T-helper 2 cell treated with Interferon-gamma antibody and Interleukin-4, amounts not matched to agents 5 μg/mL and 100 μg/mL, for 36 hours (primary cell): ENCODE measurements around the gene ADAMTSL4.

ENCODE experiments used
- DNase-seq: peaks from one replicate; pipeline ENCODE4 v3.0.0; 2021; ENCODE audit warnings: low spot score
- H3K27ac Mint-ChIP-seq: one replicate; pipeline ENCODE4 v1.8.0; 2021; ENCODE audit warnings: mild to moderate bottlenecking, mixed read lengths
- H3K27me3 Mint-ChIP-seq: one replicate; pipeline ENCODE4 v1.8.0; 2021; ENCODE audit warnings: low read depth, mixed read lengths
- H3K36me3 Mint-ChIP-seq: one replicate; pipeline ENCODE4 v1.8.0; 2021; ENCODE audit warnings: low read depth, mixed read lengths
- H3K4me1 Mint-ChIP-seq: one replicate; pipeline ENCODE4 v1.8.0; 2021; ENCODE audit warnings: low read depth, mixed read lengths
- H3K4me3 Mint-ChIP-seq: one replicate; pipeline ENCODE4 v1.8.0; 2022; ENCODE audit warnings: mild to moderate bottlenecking, moderate library complexity, mixed read lengths
- H3K9me3 Mint-ChIP-seq: one replicate; pipeline ENCODE4 v1.8.0; 2021; ENCODE audit warnings: mixed read lengths

The ADAMTSL4 gene

DNA sequence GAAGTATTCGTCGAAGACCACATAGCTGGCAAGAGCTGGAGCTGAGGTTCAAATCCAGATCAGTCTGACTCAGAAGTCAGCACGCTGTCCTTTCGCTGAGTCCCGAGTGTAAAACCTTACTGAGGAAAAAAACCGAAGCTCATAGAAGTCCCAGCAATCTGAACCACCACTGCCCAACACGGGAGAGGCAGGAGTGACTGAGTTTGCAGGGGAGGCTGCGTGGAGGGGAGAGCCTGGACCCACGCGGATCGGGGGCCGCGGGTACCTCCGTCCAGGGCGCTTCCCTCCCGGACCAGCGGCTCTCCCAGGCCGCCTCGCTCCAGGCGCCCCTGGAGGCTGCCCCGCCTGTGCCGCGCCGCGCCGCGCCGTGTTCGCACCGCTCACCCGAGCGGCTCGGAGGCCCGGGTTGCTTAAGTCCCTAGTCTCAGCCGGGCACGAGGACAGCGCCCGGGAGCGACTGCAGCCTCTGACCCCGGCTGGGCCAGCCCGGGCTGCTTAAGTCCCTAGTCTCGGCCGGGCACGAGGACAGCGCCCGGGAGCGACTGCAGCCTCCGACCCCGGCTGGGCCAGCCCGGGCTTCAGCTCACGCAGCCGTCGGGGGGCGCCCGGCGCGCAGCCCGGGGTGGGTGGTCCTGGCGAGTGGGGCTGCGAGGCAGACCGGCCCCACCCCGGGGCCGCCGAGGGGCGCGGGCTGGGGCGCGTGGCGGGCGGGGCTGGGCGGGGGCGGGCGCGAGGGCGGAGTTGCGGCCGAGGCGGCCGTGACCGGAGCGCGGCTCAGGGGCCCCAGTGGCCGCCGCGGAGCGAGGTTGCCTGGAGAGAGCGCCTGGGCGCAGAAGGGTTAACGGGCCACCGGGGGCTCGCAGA is at the start of gene ADAMTSL4:
Gene ADAMTSL4 (plus strand): TSS at position 777 of the 864 bp plus-strand sequence. CDS start 2,881 bp downstream, outside the sequence.
- peaks cover 22% of the 10 kb centered on the region for H3K4me1 Mint-ChIP-seq
- peak within 1 kb of the TSS; percentile 81 for H3K4me3 Mint-ChIP-seq
- H3K27me3 Mint-ChIP-seq: peaks cover 19% of the 10 kb centered on the region
- no peak for DNase-seq
- H3K36me3 Mint-ChIP-seq: no peaks in the 10 kb centered on the region
- H3K27ac Mint-ChIP-seq: peak within 1 kb of the TSS; percentile 63
- H3K9me3 Mint-ChIP-seq: no peaks in the 10 kb centered on the region

DNA sequence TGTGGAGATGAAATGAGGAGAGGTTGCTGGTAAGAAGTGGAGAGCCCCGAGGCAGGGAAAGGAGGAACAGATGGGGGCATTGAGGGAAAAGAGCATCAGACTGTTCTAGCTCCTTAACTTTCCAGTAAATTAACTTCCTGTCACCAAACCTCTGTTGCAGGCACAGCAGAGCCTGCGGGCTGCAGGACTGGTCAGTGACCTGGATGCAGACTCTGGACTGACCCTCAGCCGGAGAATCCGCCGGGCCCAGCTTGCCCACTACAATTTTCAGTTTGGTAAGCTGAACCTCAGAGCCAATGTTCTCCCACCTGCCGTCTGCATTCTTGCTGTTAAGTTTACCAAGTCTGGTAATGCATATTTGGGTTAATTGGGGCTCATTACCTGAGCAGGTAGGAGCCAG is 43.8 kb upstream of the ADAMTSL4 start:
- no peak for DNase-seq
- Mint-ChIP-seq H3K27me3 (no peaks in the 10 kb centered on the region), H3K4me1 (peaks cover 2% of the 10 kb centered on the region), H3K27ac (no peak overlapping the region), H3K9me3 (no peaks in the 10 kb centered on the region), H3K36me3 (peaks cover 25% of the 10 kb centered on the region), H3K4me3 (no peak overlapping the region)

DNA sequence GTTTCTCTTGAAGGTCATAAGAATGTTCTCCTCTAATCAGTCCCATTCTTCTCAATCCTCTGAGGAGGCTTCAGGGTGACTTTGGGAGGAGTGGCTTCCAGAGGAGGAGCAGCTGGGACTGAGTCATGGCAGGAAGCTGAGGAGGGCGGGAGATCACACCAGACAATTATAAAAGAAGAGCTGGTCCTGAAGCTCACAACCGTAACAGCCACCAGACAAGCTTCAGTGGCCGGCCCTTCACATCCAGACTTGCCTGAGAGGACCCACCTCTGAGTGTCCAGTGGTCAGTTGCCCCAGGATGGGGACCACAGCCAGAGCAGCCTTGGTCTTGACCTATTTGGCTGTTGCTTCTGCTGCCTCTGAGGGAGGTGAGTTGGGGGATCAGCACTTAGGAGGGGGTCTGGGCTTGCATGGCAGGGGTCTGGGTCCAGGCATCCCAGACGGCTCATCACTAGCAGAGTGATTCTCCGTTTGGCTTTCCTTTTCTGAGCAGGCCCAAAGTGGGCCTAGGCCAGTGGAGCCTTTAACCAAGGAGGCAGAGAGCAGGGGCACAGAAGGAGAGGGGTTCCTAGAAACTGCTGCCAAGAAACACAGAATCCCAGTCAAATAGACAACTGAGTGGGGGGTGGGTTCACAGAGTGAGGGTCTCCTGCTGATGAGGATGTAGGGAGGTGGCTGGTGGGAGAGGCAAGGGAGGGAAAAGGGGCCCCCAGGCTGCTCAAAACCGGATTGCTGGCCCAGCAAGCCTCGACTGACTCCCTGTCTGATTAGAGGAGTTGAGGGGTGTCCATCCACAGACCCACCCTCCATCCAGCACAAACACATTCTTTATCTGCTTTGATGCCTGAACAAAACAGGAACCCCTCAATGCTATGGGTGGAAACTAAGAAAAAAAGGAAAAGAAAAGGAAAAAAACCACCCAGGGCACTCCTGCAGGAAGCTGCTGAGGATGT is 41.0 kb upstream of the ADAMTSL4 start, which contains the start of gene ECM1:
Gene ECM1 (plus strand): TSS at position 198 of the 953 bp plus-strand sequence. CDS start 101 bp downstream, at position 299.
- Mint-ChIP-seq H3K27me3 (no peaks in the 10 kb centered on the region), H3K27ac (peak within 1 kb of the TSS; percentile 9), H3K4me3 (no peak within 1 kb of the TSS), H3K4me1 (peaks cover 2% of the 10 kb centered on the region), H3K36me3 (peaks cover 19% of the 10 kb centered on the region), H3K9me3 (no peaks in the 10 kb centered on the region)
- no peak for DNase-seq

DNA sequence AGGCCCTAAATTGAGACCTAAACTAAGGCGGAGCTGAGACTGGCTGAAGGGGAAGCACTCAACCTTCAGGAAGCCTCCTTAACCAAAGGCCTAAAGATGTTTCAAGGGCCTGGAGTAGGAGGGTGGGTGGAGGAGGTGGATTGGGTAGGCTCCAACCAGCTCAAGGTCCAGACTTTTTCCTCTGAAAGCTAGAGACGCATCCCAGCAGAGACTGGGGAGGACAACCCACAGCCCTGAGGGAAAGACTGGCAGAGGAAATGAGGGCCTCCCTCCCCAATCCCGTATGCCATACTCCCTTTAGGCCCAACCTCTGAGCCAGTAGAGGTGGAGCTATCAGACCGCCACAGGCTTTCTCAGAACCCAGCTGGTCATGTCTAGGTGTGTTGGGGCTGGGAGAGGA is 40.2 kb upstream of the ADAMTSL4 start:
- DNase-seq: no peak
- H3K36me3 Mint-ChIP-seq: peaks cover 17% of the 10 kb centered on the region
- no peaks in the 10 kb centered on the region for H3K9me3 Mint-ChIP-seq
- H3K4me3 Mint-ChIP-seq: no peak overlapping the region
- H3K27ac Mint-ChIP-seq: no peak overlapping the region
- H3K27me3 Mint-ChIP-seq: no peaks in the 10 kb centered on the region
- H3K4me1 Mint-ChIP-seq: peaks cover 2% of the 10 kb centered on the region

DNA sequence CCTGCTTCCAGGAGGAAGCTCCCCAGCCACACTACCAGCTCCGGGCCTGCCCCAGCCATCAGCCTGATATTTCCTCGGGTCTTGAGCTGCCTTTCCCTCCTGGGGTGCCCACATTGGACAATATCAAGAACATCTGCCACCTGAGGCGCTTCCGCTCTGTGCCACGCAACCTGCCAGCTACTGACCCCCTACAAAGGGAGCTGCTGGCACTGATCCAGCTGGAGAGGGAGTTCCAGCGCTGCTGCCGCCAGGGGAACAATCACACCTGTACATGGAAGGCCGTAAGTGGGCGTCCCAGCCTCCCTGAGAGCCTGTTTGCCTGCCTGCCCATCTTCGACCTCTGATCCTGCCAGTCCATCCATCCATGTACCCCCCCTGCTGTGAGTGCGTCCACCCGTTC is 37.7 kb upstream of the ADAMTSL4 start:
- Mint-ChIP-seq H3K36me3 (peaks cover 8% of the 10 kb centered on the region), H3K4me3 (no peak overlapping the region), H3K4me1 (peaks cover 9% of the 10 kb centered on the region), H3K9me3 (no peaks in the 10 kb centered on the region), H3K27ac (no peak overlapping the region), H3K27me3 (no peaks in the 10 kb centered on the region)
- no peak for DNase-seq

DNA sequence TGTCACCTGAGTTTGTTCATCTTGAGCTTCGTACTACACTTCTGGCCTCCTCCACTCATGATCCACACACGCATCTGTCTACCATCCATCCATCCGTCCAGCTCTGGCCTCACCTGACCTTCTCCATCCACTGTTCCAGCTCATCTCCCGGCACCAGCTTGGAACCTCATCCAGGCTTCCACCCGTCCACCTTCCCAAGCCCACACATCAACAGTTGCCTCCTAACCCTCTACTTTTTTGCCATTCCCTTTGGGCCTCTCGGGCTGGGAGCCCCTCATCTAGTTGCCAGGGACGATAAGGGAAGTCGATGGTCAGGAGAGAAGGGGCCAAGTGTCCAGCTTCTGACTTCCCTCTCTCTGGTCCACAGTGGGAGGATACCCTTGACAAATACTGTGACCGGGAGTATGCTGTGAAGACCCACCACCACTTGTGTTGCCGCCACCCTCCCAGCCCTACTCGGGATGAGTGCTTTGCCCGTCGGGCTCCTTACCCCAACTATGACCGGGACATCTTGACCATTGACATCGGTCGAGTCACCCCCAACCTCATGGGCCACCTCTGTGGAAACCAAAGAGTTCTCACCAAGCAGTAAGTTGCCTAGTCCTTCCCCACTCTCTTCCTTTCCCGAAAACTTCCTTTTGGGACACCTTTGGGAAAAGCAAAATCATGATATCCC is 37.1 kb upstream of the ADAMTSL4 start:
- no peak for DNase-seq
- no peak overlapping the region for H3K4me3 Mint-ChIP-seq
- no peaks in the 10 kb centered on the region for H3K9me3 Mint-ChIP-seq
- H3K27me3 Mint-ChIP-seq: no peaks in the 10 kb centered on the region
- H3K27ac Mint-ChIP-seq: no peak overlapping the region
- peaks cover 12% of the 10 kb centered on the region for H3K4me1 Mint-ChIP-seq
- H3K36me3 Mint-ChIP-seq: peaks cover 7% of the 10 kb centered on the region

DNA sequence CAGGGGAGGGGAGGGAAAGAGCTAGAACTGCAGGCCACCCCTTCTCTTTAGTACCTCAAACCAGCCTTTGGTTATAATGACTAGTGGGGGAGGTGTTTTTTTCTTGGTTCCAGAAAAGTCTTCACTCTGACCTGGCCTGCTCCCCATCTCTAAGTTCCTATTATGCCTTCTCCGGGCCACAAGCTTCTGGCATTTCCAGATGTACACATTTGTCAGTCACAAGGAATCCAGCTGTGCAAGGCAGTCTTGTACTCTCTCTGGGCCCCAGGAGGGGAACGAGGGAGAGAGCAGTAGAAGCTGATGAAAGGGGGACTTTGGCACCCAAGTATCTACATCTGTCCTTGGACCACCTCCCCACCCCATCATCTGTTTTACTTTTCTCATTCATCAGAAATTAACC is 36.4 kb upstream of the ADAMTSL4 start:
- Mint-ChIP-seq H3K27ac (no peak overlapping the region), H3K4me3 (no peak overlapping the region), H3K4me1 (peaks cover 10% of the 10 kb centered on the region), H3K27me3 (no peaks in the 10 kb centered on the region), H3K9me3 (no peaks in the 10 kb centered on the region), H3K36me3 (peaks cover 4% of the 10 kb centered on the region)
- DNase-seq: no peak

DNA sequence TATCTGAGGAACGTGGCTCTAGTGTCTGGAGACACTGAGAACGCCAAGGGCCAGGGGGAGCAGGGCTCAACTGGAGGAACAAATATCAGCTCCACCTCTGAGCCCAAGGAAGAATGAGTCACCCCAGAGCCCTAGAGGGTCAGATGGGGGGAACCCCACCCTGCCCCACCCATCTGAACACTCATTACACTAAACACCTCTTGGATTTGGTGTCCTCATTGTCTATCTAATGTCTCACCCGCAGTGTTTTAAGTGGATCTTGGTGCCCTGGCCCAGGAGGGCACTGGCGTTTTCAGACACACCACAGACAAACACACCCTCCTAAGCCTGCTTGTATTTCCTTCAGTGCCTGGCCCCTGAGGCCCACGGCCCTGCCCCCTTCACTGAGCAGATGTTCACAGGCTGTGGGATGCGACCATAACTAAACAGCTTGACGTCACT is 35.8 kb upstream of the ADAMTSL4 start:
- no peaks in the 10 kb centered on the region for H3K27me3 Mint-ChIP-seq
- peaks cover 4% of the 10 kb centered on the region for H3K36me3 Mint-ChIP-seq
- H3K9me3 Mint-ChIP-seq: no peaks in the 10 kb centered on the region
- no peak overlapping the region for H3K4me3 Mint-ChIP-seq
- DNase-seq: no peak
- H3K4me1 Mint-ChIP-seq: peaks cover 10% of the 10 kb centered on the region
- H3K27ac Mint-ChIP-seq: no peak overlapping the region

DNA sequence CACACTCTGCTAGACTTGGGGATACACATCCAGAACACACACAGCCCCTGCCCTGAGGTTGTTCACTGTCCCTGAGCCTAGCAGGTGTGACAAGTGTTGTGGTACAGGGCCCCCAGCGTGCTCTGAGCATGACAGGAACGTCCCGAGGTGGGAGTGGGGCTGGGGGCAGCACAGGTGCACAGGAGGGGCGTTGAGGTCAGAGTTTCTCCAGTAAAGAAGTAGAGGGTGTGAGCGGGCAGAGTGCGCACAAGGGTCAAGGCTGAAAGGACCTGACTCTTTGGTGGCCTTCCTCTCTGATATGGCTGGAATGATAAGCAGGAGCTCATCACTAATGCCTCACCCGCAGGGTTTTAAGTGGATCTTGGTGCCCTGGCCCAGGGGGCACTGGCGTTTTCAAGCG is 34.9 kb upstream of the ADAMTSL4 start:
- Mint-ChIP-seq H3K4me1 (peaks cover 10% of the 10 kb centered on the region), H3K9me3 (no peaks in the 10 kb centered on the region), H3K4me3 (peak overlapping the region; percentile 90), H3K27ac (no peak overlapping the region), H3K27me3 (no peaks in the 10 kb centered on the region), H3K36me3 (peaks cover 4% of the 10 kb centered on the region)
- DNase-seq: no peak

DNA sequence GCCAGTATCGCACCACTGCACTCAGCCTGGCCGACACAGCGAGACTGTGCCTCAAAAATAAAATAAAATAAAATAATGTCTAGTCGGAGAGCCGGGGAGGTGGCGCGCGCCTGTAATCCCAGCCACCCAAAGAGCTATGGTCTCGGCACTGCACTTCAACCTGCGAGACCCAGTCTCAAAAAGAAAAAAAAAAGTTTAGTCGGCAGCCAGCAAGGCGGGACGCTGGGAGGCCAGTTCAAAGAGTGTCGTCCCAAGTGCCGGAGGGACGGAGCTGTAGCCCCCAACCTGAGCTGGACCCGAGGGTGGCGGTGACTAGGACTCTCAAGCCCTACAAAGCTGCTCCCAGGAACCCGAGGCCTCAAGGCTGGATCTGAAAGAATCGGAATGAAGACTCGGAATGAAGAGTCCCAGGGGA is 34.3 kb upstream of the ADAMTSL4 start:
- H3K4me3 Mint-ChIP-seq: peak overlapping the region; percentile 90
- H3K36me3 Mint-ChIP-seq: peaks cover 4% of the 10 kb centered on the region
- H3K4me1 Mint-ChIP-seq: peaks cover 10% of the 10 kb centered on the region
- no peak for DNase-seq
- H3K27ac Mint-ChIP-seq: no peak overlapping the region
- no peaks in the 10 kb centered on the region for H3K9me3 Mint-ChIP-seq
- no peaks in the 10 kb centered on the region for H3K27me3 Mint-ChIP-seq

DNA sequence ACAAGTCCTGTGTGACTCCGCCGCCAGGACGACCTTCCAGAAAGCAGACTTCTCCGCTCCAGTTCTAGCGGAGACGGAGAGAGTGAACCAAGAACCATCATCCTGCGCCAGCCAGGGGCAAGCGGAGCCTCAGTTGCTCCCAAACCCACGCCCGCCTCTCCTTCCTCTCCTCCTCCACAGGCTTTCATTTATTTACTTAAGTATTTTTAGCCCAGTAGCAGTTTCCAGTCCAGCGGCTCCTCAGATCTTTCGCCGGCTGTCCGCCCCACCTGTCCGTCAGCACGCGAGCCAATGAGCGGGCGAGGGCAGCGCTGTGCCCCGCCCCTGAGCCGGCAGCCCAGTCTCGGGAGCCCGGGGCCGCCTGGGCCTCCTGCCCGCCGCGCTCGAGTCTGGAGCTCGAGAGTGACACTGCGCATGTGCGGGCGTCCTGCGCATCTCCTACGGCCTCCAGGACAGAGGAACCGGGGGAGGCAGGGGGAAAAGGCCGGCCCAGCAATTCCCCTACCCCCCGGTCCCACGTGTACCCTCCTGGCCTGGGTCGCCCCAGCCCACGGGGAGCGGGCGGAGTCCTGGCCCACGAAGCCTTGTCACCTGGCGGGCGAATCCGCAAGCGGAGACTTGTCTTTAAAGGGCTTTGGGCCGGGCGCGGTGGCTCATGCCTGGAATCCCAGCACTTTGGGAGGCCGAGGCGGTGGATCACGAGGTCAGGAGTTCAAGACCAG is 33.7 kb upstream of the ADAMTSL4 start, which contains the start of gene FALEC:
Gene FALEC (plus strand): TSS at position 425 of the 722 bp plus-strand sequence.
- H3K27me3 Mint-ChIP-seq: no peaks in the 10 kb centered on the region
- peak; percentile 96 for DNase-seq
- H3K9me3 Mint-ChIP-seq: no peaks in the 10 kb centered on the region
- peak within 1 kb of the TSS; percentile 90 for H3K4me3 Mint-ChIP-seq
- H3K27ac Mint-ChIP-seq: peak within 1 kb of the TSS; percentile 47
- H3K4me1 Mint-ChIP-seq: peaks cover 10% of the 10 kb centered on the region
- peaks cover 4% of the 10 kb centered on the region for H3K36me3 Mint-ChIP-seq

DNA sequence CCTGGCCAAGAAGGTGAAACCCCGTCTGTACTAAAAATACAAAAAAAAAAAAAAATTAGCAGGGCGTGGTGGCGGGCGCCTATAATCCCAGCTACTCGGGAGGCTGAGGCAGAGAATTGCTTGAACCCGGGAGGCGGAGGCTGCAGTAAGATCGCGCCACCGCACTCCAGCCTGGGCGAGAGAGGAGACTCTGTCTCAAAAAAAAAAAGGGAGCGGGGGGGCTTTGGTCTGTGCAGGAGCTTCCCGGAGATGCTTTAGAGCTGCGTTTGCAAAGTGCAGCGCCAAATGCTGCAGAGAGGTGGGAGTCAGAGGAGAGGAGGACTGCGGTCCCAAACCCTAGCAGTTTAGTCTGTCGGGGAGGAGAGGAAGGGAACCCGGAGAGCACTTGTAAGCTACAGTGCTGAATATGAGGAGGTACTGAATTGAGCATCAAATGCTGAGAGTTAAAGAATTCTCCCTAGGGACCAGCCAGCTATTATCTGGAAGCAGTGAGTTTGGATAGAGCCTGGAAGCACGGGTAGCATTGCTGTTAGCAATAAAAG is 33.1 kb upstream of the ADAMTSL4 start:
- Mint-ChIP-seq H3K9me3 (no peaks in the 10 kb centered on the region), H3K27me3 (no peaks in the 10 kb centered on the region), H3K4me1 (peaks cover 11% of the 10 kb centered on the region), H3K36me3 (peaks cover 4% of the 10 kb centered on the region), H3K27ac (peak overlapping the region; percentile 24), H3K4me3 (peak overlapping the region; percentile 90)
- no peak for DNase-seq

DNA sequence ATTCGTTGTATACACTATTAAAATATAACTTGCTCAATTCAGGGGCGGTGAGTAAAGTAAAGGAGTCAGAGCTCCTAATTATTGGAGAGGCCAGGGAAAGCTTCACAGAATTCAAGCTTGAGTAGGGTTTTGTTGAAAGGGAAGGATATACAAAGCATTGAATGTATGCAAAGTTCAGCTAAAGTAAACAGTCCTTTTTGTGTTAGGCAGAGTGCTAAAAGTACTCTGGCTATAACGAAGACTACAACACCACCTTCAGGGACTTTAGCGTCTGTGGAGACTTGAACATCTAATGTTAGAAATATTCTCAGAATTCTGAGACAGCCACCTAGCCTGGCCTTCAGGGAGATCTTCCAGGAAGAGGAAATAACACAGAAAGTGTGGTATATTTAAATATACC is 32.6 kb upstream of the ADAMTSL4 start:
- H3K36me3 Mint-ChIP-seq: peaks cover 4% of the 10 kb centered on the region
- H3K27me3 Mint-ChIP-seq: no peaks in the 10 kb centered on the region
- DNase-seq: no peak
- H3K9me3 Mint-ChIP-seq: no peaks in the 10 kb centered on the region
- peak overlapping the region; percentile 90 for H3K4me3 Mint-ChIP-seq
- peak overlapping the region; percentile 24 for H3K27ac Mint-ChIP-seq
- H3K4me1 Mint-ChIP-seq: peaks cover 12% of the 10 kb centered on the region
